Right cardiac atrium (tissue), 5 donors: ENCODE data around the gene SLC4A4. TPM values are rescaled to one million over a fixed set of nuclear protein-coding genes. Genes with fewer than 3 reads are reported as not detected.

Experiments
- ATAC-seq, 2 donors: fragments of 200-7000 bp; cut with Tn5 transposase; one replicate each; pipeline versions ENCODE4 v1.8.0 to v1.9.1; 2020; ENCODE audit warnings: moderate library complexity in 2 of 2, mild to moderate bottlenecking in 1 of 2
- DNase-seq, 3 donors: peaks; one replicate each; pipeline ENCODE4 v3.0.0-alpha.2; 2020
- H3K27ac ChIP-seq: one replicate; pipeline ENCODE4 v1.5.1; 2013; ENCODE audit warnings: mild to moderate bottlenecking, low read length, control low read depth, moderate library complexity
- H3K27me3 ChIP-seq: one replicate; pipeline ENCODE4 v1.6.1; 2013; ENCODE audit not compliant: control insufficient read depth, insufficient read depth
- H3K4me1 ChIP-seq: one replicate; pipeline ENCODE4 v1.6.1; 2013; ENCODE audit warnings: low read length; ENCODE audit not compliant: control insufficient read depth, insufficient read depth
- H3K4me3 ChIP-seq: one replicate; pipeline ENCODE4 v1.5.1; 2013; ENCODE audit warnings: low read length, control low read depth
- H3K9me3 ChIP-seq: one replicate; pipeline ENCODE4 v1.6.1; 2013; ENCODE audit warnings: low read length; ENCODE audit not compliant: control insufficient read depth
- WGBS: extraction: QIAGEN DNeasy Blood & Tissue Kit; methylation state at CpG from one replicate; pipeline ENCODE4 v1.1.7; 2013; 5-methylcytosine and 5-hydroxymethylcytosine counted together
- intact Hi-C, 4 donors: fragments of 100-400 bp; cut with DNase I; formaldehyde crosslinking; loops; one replicate each; pipeline versions ENCODE4 v1.11.0 to v1.14.0; 2022 to 2023
- polyA plus RNA-seq: library from polyadenylated mRNA; stranded (reverse); fragments of 200-250 nt; gene quantifications from one replicate; pipeline ENCODE4 v1.2.3, GENCODE V29; 2013
- total RNA-seq, 4 donors: library from RNA; stranded (reverse); fragmentation: NEBNext Ultra II Directional; extraction: Animal tissue kit (Norgen Biotek cat#: 25700); gene quantifications; one replicate each; pipeline ENCODE4 v1.2.1, GENCODE V29; 2021
- donor health status: healthy with polysubstance abuse.
- donor health status: DM: no; HTN: yes; CAD: no.
- donor health status: DM: no; HTN: no; CAD: no.
- donor health status: DM: no; HTN: yes; CAD: no; lungs with severe emphysema.
- donor health status: DM: yes; HTN: yes; CAD: no.

SLC4A4 gene
- total and polyA plus RNA-seq, 5 donors: 7.0 to 34.5 (median 23.3) TPM

- intact Hi-C loops: no loop called here
- Histone ChIP-seq H3K27ac (no peak overlapping the region), H3K4me1 (no peaks in the 10 kb centered on the region), H3K27me3 (no peaks in the 10 kb centered on the region), H3K4me3 (no peak overlapping the region), H3K9me3 (no peaks in the 10 kb centered on the region)
- 90% methylated on average over 3 of the region's 3 CpGs for WGBS
- ATAC-seq: no peak
- DNase-seq: no peak
Observed at GRCh38 chr4:71382125-71382899, 43.5 kb downstream of the SLC4A4 start.

GRCh38 chr4:71382900-71383560, 44.2 kb downstream of the SLC4A4 start:
- Histone ChIP-seq H3K27ac (no peak overlapping the region), H3K27me3 (no peaks in the 10 kb centered on the region), H3K4me3 (no peak overlapping the region), H3K9me3 (no peaks in the 10 kb centered on the region), H3K4me1 (no peaks in the 10 kb centered on the region)
- DNase-seq (no peak), ATAC-seq (no peak)
- WGBS: 92% methylated on average over 3 of the region's 3 CpGs
- intact Hi-C loops: no loop called here

GRCh38 chr4:71383984-71384383, 45.2 kb downstream of the SLC4A4 start:
- no peak for ATAC-seq
- WGBS: 95% methylated on average over 1 of the region's 1 CpG
- no peak overlapping the region for H3K27ac ChIP-seq
- no peak overlapping the region for H3K4me3 ChIP-seq
- no peaks in the 10 kb centered on the region for H3K4me1 ChIP-seq
- no peak for DNase-seq
- no peaks in the 10 kb centered on the region for H3K9me3 ChIP-seq
- no peaks in the 10 kb centered on the region for H3K27me3 ChIP-seq
- intact Hi-C loops: no loop called here

DNA sequence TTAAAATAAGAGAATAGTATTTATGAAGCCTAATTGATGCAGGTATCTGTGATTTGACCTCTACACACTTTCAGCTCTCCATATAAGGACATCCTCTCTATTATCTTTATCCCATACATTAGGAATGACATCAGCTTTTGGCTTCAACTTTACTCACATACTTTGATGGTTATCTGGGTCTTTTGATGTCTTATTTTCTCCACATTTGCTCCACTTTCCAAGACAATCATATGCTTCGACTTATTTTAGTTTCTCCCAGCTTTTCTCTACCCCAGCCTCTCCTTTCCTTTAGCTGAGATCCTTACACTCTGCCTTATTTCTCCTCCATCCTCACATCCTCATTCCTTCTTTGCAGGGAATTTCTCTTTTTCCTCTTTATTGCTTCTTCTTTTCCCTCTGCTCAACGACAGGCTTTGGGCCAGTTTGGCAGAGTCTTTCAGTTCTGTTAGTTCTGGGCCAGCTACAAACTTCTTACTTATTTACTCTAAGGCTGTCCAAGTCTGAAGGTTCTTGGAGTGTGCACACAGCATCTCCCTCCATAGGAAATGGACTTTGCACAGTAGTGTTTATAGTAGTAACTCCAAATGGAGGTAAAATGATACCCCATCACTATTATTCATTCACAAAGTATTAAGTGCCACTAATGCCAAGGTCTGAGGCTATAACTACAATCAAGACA, 50.5 kb downstream of the SLC4A4 start:
- Histone ChIP-seq H3K4me1 (no peaks in the 10 kb centered on the region), H3K9me3 (no peaks in the 10 kb centered on the region), H3K4me3 (no peak overlapping the region), H3K27ac (no peak overlapping the region), H3K27me3 (no peaks in the 10 kb centered on the region)
- DNase-seq (peak; percentile 33 to 72 (median 70)), ATAC-seq (peak in 1 of 2 donors; percentile 91)
- 33% methylated on average over 2 of the region's 2 CpGs for WGBS
- intact Hi-C loops: no loop called here

GRCh38 chr4:71392109-71392508, 53.3 kb downstream of the SLC4A4 start:
- WGBS: 94% methylated on average over 3 of the region's 3 CpGs
- intact Hi-C loops: no loop called here
- Histone ChIP-seq H3K4me1 (no peaks in the 10 kb centered on the region), H3K9me3 (no peaks in the 10 kb centered on the region), H3K4me3 (no peak overlapping the region), H3K27me3 (no peaks in the 10 kb centered on the region), H3K27ac (no peak overlapping the region)
- no peak for DNase-seq
- ATAC-seq: no peak

GRCh38 chr4:71396382-71396781, 57.6 kb downstream of the SLC4A4 start:
- no peaks in the 10 kb centered on the region for H3K27me3 ChIP-seq
- ATAC-seq: no peak
- intact Hi-C loops: no loop called here

GRCh38 chr4:71400810-71401209, 62.0 kb downstream of the SLC4A4 start:
- Histone ChIP-seq H3K27me3 (no peaks in the 10 kb centered on the region), H3K9me3 (no peaks in the 10 kb centered on the region), H3K4me3 (no peak overlapping the region), H3K27ac (no peak overlapping the region), H3K4me1 (no peaks in the 10 kb centered on the region)
- ATAC-seq (no peak), DNase-seq (no peak)
- intact Hi-C loops: no loop called here

More at GRCh38 chr4:71396382-71396781, 57.6 kb downstream of the SLC4A4 start:
- H3K27ac ChIP-seq: no peak overlapping the region
- 81% methylated on average over 1 of the region's 1 CpG for WGBS
- no peak overlapping the region for H3K4me3 ChIP-seq
- no peak for DNase-seq
- H3K4me1 ChIP-seq: no peaks in the 10 kb centered on the region
- no peaks in the 10 kb centered on the region for H3K9me3 ChIP-seq

- ATAC-seq (no peak), DNase-seq (no peak)
- H3K27me3 ChIP-seq: no peaks in the 10 kb centered on the region
- no peaks in the 10 kb centered on the region for H3K9me3 ChIP-seq
- intact Hi-C loops: no loop called here
- H3K4me1 ChIP-seq: no peaks in the 10 kb centered on the region
- no peak overlapping the region for H3K4me3 ChIP-seq
- H3K27ac ChIP-seq: no peak overlapping the region
Observed at GRCh38 chr4:71402616-71403015, 63.8 kb downstream of the SLC4A4 start.

DNA sequence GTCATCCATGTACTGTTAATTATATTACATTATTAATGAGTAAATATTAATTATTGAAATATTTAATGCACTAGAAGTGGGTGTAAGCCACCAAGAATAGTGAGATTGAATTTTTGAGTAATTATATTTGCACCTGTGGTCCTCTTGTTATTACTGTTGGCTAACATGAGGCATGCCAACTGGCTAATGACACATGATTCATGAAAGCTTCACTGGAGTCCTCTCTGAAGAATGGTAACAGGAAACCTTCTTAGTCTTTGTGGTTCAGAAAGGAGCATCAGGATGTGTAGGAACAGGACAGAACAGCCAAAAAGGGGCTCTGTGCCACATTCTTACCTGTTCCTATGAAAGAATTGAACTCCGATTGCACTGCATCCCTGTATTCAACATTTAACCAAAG, 65.2 kb downstream of the SLC4A4 start:
- intact Hi-C loops: no loop called here
- ATAC-seq (no peak), DNase-seq (no peak)
- H3K9me3 ChIP-seq: no peaks in the 10 kb centered on the region
- no peaks in the 10 kb centered on the region for H3K27me3 ChIP-seq
- no peak overlapping the region for H3K4me3 ChIP-seq
- no peak overlapping the region for H3K27ac ChIP-seq
- no peaks in the 10 kb centered on the region for H3K4me1 ChIP-seq
- 94% methylated on average over 1 of the region's 1 CpG for WGBS

DNA sequence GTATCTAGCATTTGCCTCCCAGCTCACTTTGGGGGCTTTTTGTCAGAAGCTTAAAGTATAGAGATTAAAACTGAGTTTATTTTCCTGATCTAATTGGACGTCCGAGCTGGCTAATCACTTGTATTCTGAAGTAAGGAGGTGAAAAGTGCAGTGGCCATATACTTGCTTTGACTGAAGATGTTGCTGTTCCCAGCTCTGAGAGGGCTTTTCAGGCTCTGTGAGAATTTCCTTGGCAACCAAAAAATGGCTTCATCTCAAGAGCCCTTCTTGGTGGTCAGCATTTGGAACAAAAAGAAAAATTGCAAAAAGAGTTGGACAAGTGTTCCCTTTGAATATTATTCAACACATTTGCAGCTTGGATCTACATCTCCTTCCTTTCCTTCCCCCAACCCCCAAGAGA, 67.0 kb downstream of the SLC4A4 start:
- H3K4me1 ChIP-seq: no peaks in the 10 kb centered on the region
- no peaks in the 10 kb centered on the region for H3K27me3 ChIP-seq
- 38% methylated on average over 2 of the region's 2 CpGs for WGBS
- H3K27ac ChIP-seq: no peak overlapping the region
- no peak overlapping the region for H3K4me3 ChIP-seq
- H3K9me3 ChIP-seq: no peaks in the 10 kb centered on the region
- ATAC-seq: no peak
- DNase-seq: no peak
- intact Hi-C loops: no loop called here

GRCh38 chr4:71406459-71406963, 67.7 kb downstream of the SLC4A4 start:
- ATAC-seq (no peak), DNase-seq (no peak)
- Histone ChIP-seq H3K4me1 (no peaks in the 10 kb centered on the region), H3K27me3 (no peaks in the 10 kb centered on the region), H3K9me3 (no peaks in the 10 kb centered on the region), H3K4me3 (no peak overlapping the region), H3K27ac (no peak overlapping the region)
- WGBS: 77% methylated on average over 1 of the region's 1 CpG
- intact Hi-C loops: no loop called here
